GM12874 (cell line): ENCODE measurements around the gene CTIF.

Experiments used
- TF ChIP-seq, protein P1 (sequence below): IDR thresholded peaks from 2 replicates; pipeline ENCODE4 v1.5.1; 2011; ENCODE audit warnings: low read depth, mild to moderate bottlenecking, control low read depth, low read length, moderate library complexity; ENCODE audit not compliant: insufficient read depth

The CTIF gene

DNA sequence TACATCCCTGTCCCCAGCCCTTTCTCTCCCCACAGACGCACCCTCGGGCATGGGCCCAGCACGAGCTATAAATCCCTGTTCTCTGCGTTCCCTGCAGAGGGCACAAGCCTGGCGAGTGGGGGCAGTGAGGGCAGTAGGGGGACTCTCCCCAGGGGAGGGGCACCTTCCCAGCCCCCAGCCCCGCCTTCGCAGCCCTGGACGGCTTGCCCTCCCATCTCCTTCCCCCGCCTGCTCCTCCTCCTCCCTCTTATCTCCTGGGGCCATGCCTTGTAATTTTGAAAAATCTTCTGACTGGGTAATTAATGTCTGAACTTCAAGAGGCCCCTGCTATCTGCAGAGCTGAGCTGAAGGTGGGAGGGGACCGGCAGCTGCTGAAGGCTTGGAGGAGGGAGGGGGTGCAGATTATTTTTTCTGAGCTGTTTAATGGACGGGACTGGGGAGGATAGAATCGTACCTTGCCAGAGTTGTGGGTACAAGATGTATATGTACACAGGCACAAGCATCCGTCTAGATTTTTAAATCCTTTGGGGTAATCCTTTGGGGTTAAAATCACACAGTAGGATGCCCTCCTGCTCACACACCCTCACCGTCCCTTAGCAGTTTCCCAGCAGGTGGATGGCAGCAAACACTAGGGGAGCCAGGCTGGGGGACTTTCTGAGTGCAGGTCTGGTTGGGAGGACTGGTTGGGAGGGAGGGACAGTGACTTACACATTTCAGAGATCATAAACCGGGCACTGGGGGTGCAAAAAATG lies 290.0 kb downstream of the CTIF start:
- TF ChIP-seq, protein P1, sequence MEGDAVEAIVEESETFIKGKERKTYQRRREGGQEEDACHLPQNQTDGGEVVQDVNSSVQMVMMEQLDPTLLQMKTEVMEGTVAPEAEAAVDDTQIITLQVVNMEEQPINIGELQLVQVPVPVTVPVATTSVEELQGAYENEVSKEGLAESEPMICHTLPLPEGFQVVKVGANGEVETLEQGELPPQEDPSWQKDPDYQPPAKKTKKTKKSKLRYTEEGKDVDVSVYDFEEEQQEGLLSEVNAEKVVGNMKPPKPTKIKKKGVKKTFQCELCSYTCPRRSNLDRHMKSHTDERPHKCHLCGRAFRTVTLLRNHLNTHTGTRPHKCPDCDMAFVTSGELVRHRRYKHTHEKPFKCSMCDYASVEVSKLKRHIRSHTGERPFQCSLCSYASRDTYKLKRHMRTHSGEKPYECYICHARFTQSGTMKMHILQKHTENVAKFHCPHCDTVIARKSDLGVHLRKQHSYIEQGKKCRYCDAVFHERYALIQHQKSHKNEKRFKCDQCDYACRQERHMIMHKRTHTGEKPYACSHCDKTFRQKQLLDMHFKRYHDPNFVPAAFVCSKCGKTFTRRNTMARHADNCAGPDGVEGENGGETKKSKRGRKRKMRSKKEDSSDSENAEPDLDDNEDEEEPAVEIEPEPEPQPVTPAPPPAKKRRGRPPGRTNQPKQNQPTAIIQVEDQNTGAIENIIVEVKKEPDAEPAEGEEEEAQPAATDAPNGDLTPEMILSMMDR, result no peak

DNA sequence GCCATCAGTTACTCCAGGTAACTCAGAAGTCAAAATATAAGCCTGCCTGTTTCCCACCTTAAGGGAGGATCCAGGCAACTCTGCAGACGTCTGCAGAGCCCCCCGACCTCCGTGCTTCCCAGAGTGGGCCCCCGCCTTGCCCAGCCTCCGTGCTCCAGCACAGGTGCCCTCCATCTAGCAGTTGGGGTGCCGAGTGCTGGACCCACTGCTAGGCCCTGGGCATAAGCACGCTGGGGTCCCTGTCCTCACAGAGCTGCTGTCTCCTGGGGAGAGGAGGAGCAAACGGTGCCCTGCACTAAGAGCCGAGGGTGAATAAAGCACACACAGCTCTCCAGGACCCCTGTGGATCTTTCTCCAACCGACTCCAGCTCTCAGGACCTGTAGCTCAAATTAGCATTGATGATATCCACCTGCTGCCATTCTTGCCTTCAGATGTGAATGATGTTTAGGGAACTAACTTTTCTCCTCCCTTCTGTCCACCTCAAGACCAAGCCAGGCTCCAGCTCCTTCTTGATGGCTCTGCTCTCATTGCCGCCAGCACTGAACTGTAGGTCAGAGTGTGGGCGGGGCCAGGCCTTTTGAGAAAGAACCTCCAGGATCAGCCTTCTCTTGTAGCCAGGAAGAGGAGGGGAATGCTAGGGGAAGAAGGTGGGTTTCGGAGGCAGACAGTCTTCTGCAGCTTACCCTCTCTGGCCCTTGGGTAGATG lies 290.8 kb downstream of the CTIF start:
- TF ChIP-seq, protein P1, result no peak

GRCh38 chr18:48831113-48831759 lies 292.4 kb downstream of the CTIF start:
- TF ChIP-seq, protein P1, result no peak

GRCh38 chr18:48831802-48832201 lies 293.0 kb downstream of the CTIF start:
- TF ChIP-seq, protein P1, result no peak

DNA sequence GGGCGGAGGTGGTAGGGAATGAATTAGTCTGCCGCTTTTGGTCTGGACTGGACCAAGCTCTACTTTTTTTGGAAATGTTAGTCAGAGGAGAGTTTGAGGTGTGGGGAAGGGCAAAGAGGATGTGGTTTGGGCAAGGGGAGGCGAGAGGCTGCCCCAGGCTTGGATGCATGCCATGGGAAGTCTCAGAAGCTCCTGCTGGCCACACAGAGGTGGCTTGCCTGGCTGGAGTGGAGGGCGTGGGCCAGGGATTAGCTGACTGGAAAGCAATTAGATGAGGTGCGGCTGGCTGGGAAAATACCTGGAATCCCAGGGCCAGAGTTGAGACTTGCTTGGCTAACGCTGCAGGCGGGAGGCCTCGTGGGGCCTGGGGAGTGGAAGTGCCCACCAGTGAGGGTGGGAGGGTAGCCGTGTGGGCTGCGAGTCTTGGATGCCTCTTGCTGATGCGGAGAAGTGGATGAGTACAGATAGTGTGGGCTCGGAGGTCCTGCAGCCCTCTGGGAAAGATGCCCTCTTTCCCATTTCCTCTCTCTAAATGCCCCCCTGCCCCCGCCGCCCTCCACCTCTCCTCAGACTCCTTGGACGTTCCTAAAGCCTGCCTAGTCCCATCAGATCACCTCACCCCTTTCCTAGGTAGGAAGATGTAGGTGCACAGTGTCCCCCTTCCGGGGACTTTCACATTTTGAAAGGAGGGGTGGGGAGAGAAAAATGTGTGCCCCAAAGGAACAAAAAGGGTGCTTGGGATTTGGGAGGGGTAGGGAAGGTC lies 294.3 kb downstream of the CTIF start:
- TF ChIP-seq, protein P1, result no peak

- TF ChIP-seq, protein P1, result no peak
These were observed 295.0 kb downstream of the CTIF start for GRCh38 chr18:48833701-48834412.
